Calu3 (cell line): ENCODE data around the gene IER5. TPM values are rescaled to one million over a fixed set of nuclear protein-coding genes. Genes with fewer than 3 reads are reported as not detected.

Experiments
- BruUV-seq: library from RNA; stranded (reverse); fragments of 400-500 nt; replicated peaks from 2 replicates; lab custom pipeline; 2021; lab: Mats Ljungman, UMichigan
- CTCF ChIA-PET: fragments of 300-600 bp; sonication (Branson Sonifier 250); formaldehyde crosslinking; loops from one replicate; lab custom pipeline; 2022; ENCODE audit warnings: antibody characterized with exemption; lab: Charles Lee
- DNase-seq: peaks from one replicate; pipeline ENCODE4 v3.0.0; 2022
- H3K27ac Mint-ChIP-seq: one replicate; pipeline ENCODE4 v1.8.0; 2022; ENCODE audit warnings: mixed read lengths; ENCODE audit not compliant: unreplicated experiment
- H3K27me3 Mint-ChIP-seq: one replicate; pipeline ENCODE4 v1.8.0; 2022; ENCODE audit warnings: mixed read lengths; ENCODE audit not compliant: unreplicated experiment
- H3K36me3 Mint-ChIP-seq: one replicate; pipeline ENCODE4 v1.8.0; 2022; ENCODE audit warnings: mild to moderate bottlenecking, moderate library complexity, mixed read lengths; ENCODE audit not compliant: insufficient read depth, unreplicated experiment
- H3K4me1 Mint-ChIP-seq: one replicate; pipeline ENCODE4 v1.8.0; 2022; ENCODE audit warnings: mild to moderate bottlenecking, low read depth, mixed read lengths; ENCODE audit not compliant: unreplicated experiment
- H3K4me3 Mint-ChIP-seq: one replicate; pipeline ENCODE4 v1.8.0; 2022; ENCODE audit warnings: mild to moderate bottlenecking, low read depth, moderate library complexity, mixed read lengths; ENCODE audit not compliant: unreplicated experiment
- H3K9me3 Mint-ChIP-seq: one replicate; pipeline ENCODE4 v1.8.0; 2022; ENCODE audit warnings: low read depth, mixed read lengths; ENCODE audit not compliant: unreplicated experiment
- CTCF ChIP-seq: fragments of 200-600 bp; IDR thresholded peaks from one replicate; pipeline ENCODE4 v1.8.0; 2022; ENCODE audit warnings: antibody characterized with exemption; ENCODE audit not compliant: unreplicated experiment
- intact Hi-C: fragments of 100-400 bp; cut with micrococcal nuclease; formaldehyde crosslinking; loops from one replicate; pipeline ENCODE4 v1.10.0; 2022; ENCODE audit not compliant: unreplicated experiment
- total RNA-seq: library from RNA; stranded (reverse); gene quantifications from 2 replicates; pipeline ENCODE4 v1.2.3, GENCODE V29; 2022

IER5 gene
- total RNA-seq, 1 experiment from 2014 or later = 11.4 TPM

GRCh38 chr1:181110013-181110412 is 21.5 kb downstream of the IER5 start:
- peaks cover 24% of the 10 kb centered on the region for H3K36me3 Mint-ChIP-seq
- intact Hi-C loops = no loop called here
- no peaks in the 10 kb centered on the region for H3K9me3 Mint-ChIP-seq
- no peak for TF ChIP-seq CTCF
- H3K27me3 Mint-ChIP-seq = peaks cover 19% of the 10 kb centered on the region
- no peak for DNase-seq
- no TSS peak for BruUV-seq
- CTCF ChIA-PET = no interaction called here
- H3K4me3 Mint-ChIP-seq = no peak overlapping the region
- H3K4me1 Mint-ChIP-seq = peaks cover 68% of the 10 kb centered on the region
- H3K27ac Mint-ChIP-seq = no peak overlapping the region

- peak overlapping the region; percentile 81 for H3K27ac Mint-ChIP-seq
- CTCF ChIA-PET = interaction anchor here (1.2 kb wide), 1 partner anchor 21 kb away, joined by 3 read pairs; no protein-coding TSS in a partner anchor
Measured at GRCh38 chr1:181111559-181111958, 23.1 kb downstream of the IER5 start.

GRCh38 chr1:181112071-181112929 is 23.8 kb downstream of the IER5 start:
- intact Hi-C loops = no loop called here
- no peak for TF ChIP-seq CTCF
- DNase-seq = peak; percentile 93
- Mint-ChIP-seq H3K4me3 (peak overlapping the region; percentile 9), H3K27me3 (no peaks in the 10 kb centered on the region), H3K9me3 (no peaks in the 10 kb centered on the region), H3K36me3 (peaks cover 11% of the 10 kb centered on the region), H3K27ac (peak overlapping the region; percentile 81), H3K4me1 (peaks cover 67% of the 10 kb centered on the region)
- CTCF ChIA-PET = interaction anchor here (1.2 to 2.5 kb wide), 3 partner anchors 7 to 22 kb away, joined by 3 to 8 read pairs (median 6); no protein-coding TSS in a partner anchor
- no TSS peak for BruUV-seq

More at GRCh38 chr1:181111559-181111958, 23.1 kb downstream of the IER5 start:
- peaks cover 5% of the 10 kb centered on the region for H3K27me3 Mint-ChIP-seq
- H3K4me1 Mint-ChIP-seq = peaks cover 61% of the 10 kb centered on the region
- no peak for DNase-seq
- H3K4me3 Mint-ChIP-seq = no peak overlapping the region
- H3K9me3 Mint-ChIP-seq = no peaks in the 10 kb centered on the region
- no peak for TF ChIP-seq CTCF
- no TSS peak for BruUV-seq
- H3K36me3 Mint-ChIP-seq = peaks cover 11% of the 10 kb centered on the region
- intact Hi-C loops = no loop called here

- no TSS peak for BruUV-seq
- peaks cover 14% of the 10 kb centered on the region for H3K36me3 Mint-ChIP-seq
- no peaks in the 10 kb centered on the region for H3K27me3 Mint-ChIP-seq
- peak overlapping the region; percentile 81 for H3K27ac Mint-ChIP-seq
- H3K4me1 Mint-ChIP-seq = peaks cover 67% of the 10 kb centered on the region
- H3K4me3 Mint-ChIP-seq = peak overlapping the region; percentile 9
- CTCF ChIA-PET = interaction anchor here (0.6 to 2.5 kb wide), 3 partner anchors 8 to 193 kb away, joined by 5 to 8 read pairs (median 6); no protein-coding TSS in a partner anchor
- TF ChIP-seq CTCF = no peak
- intact Hi-C loops = no loop called here
- peak; percentile 61 for DNase-seq
- H3K9me3 Mint-ChIP-seq = no peaks in the 10 kb centered on the region
Measured at GRCh38 chr1:181113059-181113641, 24.6 kb downstream of the IER5 start.
